IPS DF 4.7 (cell line): ENCODE measurements around the gene ALG14.
A peak's percentile ranks its signal among the peaks of the same experiment; 100 is the strongest.
"Not testable (repeated sequence)": the region's sequence is repeated elsewhere in the genome, so short reads cannot be mapped to it uniquely, and the experiment has no call there.

Experiments
- DNase-seq: peaks from one replicate; pipeline ENCODE4 v3.0.0-alpha.2; 2013; ENCODE audit warnings: low spot score; ENCODE audit errors: extremely low read depth

ALG14 gene

DNA sequence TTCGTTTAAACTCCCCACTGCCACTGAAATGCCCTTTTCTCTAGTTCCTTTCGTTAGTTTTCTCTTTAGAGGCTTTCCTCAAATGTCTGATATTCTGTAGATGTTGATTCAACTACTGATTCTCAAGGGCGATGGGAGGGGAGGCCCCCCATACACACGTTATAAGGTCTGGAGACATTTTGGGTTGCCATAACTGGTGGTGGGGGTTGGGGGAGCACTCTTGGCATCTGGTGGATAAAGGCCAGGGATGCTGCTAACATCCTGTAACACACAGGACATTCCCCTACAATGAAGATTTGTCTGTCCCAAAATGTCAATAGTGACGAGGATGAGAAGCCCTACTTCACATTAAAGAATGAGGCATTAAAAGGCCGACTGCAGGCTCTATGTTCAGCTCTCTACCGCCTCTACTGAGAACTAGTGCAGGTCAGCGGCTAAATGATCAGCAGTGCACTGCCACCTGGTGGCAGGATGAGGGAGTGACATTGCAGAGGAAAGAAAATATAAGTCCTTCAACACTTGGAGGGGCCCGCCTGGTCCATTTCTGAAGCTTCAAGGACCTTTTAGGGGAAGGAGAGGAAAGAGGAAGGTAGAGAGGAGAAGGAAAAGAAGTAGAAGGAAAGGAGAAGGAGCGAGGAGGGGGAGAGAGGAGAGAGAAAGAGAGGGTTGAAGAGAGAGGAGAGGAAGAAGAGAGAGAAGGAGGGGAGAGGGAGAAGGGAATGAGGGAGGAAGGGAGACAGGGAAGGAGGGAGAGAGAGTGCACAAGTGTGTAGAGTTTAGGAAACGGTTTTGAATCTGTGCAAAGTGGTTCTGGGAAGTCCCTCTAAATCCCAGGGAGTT lies 29.4 kb downstream of the ALG14 start:
- peak; percentile 74 for DNase-seq

DNA sequence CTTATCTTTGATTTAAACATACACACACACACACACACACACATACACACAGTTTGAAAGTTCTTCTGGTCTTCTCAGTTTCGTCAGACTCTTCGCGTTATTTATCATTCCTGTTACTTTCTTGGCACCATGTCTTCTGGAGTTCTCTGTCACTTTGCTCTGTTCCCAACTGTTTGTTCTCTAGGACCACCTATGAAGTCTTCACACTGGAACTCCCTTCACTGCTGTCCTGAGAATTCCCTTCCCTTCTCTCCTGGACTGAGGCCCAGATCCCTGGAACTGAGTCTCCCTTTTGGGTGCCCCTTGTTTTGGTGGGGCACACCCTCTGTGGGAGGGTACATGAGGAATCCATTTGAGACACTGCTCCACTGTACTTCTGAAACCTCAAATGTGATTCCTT lies 30.5 kb downstream of the ALG14 start:
- DNase-seq: no peak

DNA sequence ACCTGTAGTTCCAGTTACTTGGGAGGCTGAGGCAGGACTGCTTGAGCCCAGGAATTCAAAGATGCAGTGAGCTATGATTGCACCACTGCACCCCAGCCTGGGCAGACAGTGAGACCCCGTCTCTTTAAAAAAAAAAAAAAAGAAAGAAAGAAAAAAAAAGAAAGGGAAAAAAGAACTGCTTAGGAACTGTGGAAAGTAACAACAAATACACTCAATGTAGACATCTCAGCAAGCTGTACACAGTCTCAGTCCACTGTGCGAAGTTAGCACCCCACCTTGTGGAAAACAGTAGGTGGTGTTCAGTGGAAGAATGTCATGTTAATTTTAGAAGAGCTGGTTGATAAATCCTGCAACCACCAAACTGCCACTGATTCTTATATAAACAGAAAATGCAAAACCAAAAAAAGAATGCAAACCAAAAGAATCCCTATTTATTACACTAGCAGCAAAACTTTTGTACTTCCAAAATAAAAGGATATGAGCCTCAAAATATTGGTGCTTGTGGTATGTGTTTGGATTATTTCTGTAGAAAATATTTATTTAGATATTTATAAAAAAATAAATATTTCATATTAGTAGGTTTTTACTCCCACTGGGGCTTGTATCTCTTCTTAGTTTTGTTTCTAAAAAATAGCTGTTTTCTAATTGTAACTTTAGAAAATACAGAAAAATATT lies 31.1 kb downstream of the ALG14 start:
- no peak for DNase-seq

DNA sequence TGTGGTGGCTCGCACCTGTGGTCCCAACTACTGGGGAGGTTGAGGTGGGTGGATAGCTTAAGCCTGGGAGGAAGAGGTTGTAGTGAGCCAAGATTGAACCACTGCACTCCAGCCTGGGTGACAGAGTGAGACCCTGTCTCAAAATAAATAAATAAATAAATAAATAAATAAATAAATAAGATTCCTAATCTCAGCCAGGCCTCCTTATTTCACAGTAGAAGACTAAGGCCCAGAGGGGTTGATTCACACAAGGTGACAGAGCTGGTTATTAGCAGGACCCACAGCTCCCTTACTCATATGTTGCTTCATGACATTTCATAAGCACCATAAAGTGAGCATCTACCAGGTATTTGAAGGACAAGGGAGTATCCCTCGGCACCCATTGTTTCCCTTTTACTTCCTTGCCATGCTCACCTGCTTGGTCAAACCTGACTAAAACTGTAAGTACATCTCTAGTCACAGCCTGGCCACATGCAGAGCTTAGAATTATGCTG lies 32.7 kb downstream of the ALG14 start:
- no peak for DNase-seq

DNA sequence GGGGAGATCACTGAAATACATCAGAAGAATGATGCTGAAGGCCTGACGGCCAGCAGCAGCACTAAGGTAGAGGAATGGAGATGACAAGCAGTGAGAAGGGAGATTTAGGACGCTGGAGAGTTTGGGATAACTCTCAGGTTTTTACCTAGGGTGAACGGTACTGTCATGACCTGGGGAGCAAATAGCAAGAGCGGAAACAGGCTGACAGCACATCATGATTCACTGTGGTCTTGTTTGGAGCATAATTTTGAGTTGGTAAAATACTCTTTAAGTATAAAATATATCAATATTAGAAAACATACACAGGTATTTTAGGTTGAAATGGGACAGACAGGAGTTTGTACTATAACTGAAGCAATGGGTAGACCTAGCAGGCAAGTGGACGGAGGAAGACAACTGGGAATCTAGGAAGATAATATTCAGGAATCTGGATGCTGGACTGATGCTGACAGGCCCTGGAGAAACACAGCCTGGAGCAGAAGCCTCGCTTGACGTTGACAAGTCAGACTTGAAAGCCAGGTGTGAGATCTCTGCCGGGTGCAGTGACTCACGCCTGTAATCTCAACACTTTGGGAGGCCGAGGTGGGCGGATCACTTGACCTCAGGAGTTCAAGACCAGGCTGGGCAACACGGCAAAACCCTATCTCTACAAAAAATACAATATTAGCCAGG lies 33.3 kb downstream of the ALG14 start:
- no peak for DNase-seq

DNA sequence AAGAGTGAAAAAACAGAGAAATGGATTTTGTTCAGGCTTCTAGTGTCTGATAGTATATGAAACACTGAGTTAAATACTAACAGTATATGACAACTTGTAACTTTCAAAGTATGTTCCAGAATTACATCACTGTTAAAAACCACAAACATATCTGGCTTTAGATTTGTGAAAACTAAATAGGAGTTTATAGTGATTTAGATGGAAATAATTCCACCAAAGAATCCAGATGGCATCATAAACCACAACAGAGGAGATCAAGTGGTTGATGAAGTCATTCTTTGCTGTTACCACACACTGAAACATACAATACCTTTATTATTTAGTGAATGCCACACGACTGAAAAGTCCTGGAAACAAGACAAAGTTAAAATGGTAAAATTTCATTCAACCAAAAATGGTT lies 37.2 kb downstream of the ALG14 start:
- no peak for DNase-seq

DNA sequence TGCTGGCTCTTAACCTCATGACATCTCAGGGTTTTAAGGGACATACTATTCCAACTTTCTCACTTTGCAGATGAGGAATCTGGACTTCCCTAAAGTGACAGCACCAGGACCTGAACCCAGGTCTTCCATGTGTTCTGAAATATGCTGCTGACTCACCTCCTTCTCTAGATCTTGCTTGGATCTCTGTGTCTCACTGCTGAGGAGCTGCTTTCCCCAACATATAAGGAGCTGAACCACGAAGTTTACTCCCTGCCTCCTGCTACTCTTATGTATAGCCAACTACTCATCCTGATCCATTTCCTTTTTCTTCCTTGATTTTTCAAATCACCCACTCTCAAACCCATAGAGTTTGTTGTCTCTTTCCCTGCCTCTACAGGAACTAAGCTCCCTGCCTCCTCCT lies 38.2 kb downstream of the ALG14 start:
- no peak for DNase-seq

DNA sequence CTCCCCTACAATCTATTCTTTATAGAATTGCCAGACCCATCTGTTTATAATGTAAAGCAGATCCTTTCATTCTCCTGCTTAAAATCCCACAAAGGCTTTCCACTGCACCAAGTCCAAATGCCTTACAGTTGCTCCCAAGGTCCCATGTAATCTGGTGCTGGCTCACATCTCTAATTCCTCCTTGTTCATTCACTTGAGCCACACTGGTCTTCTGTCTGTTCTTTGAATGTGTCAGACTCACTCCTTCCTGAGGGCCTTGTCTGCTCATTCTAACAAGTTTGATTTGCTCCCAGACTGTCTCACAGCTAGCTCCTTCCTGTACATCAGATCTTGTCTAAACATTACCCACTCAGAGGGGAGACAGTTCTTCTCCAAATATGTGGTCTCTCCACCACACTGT lies 38.9 kb downstream of the ALG14 start:
- DNase-seq: no peak

DNA sequence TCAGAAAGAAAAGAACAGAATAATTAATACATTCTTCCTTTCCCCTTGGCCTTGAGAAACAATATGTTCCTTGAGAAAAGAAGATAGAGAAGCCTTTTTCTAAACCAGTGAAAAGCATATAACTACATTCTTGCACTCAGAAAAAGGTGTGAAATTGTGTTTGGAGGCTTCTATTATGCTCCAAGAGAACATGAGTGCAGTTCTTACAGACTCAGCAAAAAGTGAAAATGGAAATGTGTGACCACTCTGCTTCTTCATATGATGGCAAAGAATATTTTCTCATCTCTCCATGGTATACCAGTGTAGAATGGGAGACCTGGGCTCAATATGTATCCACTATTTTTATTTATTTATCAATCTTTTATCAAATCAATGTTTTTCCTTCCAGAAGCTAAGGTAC lies 43.2 kb downstream of the ALG14 start:
- no peak for DNase-seq

DNA sequence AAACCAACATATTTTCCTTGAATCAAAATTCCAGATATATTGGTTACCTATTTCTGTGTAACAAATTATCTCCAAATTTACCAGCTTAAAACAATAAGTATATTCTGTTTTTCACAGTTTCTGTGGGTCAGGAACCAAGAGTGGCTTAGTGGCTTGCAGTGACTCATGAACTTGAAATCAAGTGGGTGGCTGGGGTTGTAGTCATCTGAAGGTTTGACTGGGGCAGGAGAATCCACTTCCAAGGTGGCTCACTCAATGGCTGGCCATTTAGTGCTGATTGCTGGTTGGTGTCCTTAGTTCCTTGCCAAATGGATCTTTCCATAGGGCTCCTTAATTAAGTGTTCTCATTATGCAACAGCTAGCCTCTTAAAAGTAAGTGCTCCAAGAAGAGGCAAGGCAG lies 43.8 kb downstream of the ALG14 start:
- no peak for DNase-seq

DNA sequence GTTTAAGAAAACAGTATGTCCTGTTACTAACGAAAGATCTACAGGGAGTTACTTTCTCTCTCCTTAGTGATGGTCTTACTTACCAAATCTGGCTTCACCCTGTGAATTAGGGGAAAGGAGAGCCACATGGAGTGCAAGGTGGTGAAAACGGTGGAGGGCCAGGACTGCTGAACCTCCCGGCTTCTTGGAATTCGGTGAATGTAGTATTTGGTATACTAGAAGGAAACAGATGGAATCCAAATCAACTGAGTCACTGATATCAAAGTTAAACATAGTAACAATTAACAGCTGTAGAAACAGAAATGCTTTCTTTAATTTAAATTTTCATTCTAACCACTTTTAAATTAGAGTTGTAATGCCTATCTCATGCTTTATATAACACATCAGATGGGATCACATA lies 45.7 kb downstream of the ALG14 start:
- no peak for DNase-seq

DNA sequence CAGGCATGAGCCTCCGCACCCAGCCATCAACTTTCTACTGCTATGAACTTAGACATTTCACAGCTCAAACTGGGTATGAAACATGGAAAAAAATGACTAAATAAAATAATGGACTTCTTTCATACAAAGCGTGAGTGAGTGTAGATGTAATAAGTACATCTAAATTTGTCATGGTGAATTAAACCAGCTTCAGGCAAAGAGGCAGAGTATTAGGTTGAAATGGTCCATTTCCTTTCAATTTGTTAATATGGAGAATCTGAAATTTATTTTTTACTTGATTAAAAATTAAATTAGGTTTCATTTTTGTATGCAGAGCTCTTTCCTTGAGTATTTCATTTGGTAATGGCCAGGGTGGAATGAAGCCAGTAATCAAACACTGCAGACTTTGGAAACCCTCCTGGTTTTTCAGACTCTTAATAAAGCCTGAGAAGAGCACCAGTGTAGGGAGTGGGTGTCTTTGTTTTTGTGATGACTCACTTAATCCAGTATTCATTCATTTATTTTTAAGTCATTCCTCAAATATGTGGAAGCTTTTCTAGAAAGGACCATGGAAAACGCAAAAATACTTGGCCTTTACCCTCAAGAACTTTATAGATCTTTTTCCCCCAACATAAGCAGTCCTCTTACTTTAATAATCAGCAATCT lies 49.2 kb downstream of the ALG14 start:
- DNase-seq: no peak

DNA sequence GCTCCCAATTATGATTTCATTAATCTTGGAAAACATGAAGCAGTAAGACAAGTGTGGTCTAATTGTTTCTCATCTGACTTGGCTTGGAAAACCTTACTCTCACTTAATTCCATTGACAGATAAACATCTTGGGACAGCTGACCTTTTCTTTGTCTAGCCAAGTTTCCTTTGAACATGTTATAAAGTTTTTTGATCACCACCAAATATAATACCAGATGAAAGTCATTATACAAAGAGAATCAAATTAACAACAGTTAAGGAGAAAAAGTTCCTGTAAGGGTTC lies 50.2 kb downstream of the ALG14 start:
- no peak for DNase-seq

DNA sequence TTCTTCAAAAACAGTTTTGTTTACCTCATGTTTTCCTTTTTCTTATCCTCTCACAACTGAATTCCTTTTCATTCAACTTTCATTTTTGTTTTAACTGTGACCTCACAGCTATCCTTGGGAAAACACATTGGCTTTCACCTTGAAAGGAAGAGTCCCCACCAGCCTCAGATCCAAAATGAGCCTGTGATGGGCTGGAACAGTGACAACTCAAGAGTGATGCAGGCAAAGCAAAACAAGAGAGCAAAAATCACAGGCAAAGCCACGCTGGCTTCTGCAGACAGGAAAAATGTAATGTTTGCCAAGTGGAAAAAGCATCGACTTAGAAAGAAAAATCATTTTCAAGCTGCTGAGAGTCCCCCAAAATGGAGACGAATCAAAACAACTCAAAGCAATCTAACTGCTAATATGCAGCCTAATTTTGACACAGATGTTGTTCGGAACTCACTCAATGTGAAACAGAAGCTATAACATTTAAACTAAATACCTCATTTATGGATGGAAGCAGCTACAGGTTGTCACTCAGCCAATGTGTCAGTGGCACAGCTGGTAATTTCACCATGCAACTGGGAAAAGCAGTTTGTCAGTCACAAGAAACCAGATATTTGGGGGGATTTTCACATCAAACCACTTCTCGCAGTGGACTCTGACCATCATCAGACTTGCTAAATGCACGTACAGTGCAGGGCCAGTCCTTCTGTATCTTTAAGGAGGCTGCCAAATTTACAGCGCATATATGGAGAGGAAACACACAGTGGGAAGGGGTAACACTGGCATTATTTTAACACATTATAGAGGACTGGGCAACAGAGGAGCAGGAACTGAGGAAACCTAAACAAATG lies 50.7 kb downstream of the ALG14 start:
- no peak for DNase-seq

DNA sequence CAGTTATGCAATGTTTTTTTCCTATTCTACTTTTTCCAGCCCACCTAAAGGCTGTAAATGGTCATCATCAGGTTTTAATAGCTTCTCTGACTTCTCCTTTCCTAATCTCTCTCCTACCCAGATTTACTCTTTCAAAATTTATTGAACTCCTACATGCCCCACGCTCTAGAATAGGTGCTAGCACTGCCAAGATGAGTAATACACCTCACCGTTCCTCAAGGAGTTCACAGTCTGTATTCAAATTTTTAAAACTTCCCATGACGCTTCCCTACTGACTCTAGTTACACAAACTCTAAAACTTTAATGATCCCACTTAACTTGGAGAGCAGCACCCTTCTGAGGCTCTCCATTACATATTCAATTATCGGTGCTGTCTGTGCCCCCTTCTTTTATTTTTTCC lies 51.6 kb downstream of the ALG14 start:
- no peak for DNase-seq

DNA sequence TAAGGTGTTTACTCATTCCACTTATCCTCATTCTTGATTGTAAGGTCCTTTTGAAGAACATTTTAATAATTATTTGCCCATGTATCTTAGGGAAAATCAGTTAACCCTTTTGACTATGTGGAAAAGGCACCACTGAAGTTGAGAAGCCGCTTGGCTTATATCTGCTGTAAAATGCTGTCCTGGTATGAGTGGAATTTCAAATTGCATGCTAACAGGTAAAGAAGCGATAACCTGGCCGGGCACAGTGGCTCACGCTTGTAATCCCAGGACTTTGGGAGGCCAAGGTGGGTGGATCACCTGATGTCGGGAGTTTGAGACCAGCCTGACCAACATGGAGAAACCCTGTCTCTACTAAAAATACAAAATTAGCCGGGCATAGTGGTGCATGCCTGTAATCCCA lies 53.3 kb downstream of the ALG14 start:
- DNase-seq: not testable (repeated sequence)

DNA sequence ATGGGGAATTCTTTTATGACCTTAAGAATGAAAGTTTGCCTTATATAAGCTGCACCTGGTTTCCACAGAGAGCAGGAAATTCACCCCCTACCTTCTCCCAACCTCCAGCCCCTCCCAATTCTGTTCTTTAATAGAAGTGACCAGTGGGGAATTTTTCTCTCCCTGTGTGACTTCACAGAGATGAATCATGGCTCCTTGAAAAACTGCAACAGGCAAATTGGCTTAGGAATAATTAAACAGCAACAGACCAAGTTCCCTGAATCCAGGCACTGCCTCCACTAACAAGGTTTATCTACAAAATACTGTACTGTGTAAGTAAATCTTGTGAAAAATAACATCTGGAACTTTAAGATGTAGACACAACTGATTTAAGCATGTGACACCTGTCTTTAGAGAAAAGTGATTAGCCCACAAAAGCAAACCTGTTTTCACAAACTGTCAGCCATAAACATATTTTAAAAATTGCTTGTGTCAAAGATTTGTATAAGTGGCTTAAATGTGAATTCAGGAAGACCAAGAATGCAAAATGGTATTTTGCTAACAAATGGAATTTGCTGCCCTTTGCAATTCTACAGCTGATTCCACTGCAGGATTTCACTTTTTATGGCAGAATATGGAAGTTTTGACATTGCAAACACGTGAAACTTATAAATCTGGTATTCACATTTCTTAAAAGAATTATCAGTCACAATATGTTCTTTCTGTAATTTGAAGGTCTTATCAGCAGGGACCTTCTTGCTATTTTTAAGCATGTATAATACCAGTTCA lies 54.0 kb downstream of the ALG14 start:
- DNase-seq: no peak

DNA sequence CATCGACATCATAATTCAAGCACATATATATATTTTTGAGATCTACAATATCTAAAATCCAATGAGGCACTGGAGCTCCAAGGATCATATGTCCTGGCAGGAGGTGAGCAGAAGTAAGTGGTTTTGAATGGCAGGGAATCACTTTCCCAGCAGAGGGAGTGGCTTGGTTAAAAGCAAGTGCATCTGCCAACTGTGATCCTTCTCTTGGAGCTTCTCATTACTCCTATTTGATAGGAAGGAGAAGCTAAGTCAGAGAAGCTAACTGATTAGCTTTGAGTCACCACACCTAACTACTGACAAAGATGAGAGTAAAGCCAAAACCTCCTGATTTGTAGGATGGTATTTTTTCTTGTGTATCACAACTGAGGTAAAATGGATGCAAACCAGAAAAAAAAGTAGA lies 55.0 kb downstream of the ALG14 start:
- no peak for DNase-seq

DNA sequence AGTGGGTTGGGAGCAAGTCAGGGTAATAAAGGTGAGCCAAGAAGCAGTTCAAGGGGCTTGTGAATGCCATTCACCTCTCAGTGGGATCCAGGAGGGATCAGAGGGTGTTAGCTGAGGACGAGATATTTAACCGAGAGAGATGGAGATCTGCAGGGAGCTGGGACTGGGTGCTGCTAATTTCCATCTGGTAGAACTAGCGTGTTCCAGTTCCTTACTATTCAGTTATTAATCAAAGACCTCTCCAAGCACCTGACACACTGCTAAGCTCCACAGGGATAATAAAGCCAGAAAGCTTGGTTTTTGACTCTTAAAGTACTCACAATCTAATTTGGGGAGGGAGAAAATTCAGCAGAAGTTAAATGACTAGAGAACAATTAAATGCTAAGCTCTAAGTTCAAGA lies 57.7 kb downstream of the ALG14 start:
- DNase-seq: no peak

DNA sequence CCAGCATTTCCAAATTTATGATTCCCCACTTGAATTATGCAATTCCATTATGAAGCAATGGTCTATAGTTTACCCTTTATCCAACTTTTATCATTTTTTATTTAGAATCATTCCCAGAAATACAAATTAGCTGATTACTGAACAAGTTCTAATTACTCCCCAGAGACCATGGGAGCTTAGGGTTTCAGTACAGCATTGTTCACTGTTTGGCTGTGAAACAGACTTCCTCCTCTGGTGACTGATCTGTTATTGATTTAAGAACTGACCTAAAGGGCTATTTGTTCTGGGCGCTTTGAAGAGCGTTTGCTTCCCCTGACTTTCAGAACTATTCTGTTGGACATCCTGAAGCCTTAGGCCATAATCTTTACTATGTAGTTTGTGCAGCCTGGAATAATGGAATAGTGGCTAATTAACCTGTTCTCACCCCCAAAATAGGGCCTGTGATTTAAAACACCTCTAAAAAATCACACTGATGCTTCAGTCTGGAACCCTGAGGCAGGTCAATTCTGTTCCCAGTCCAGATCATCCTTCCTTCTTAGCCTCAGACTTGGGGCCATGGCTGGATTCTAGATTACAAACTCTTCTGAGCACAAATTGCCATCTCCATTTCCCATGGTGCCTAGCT lies 58.7 kb downstream of the ALG14 start:
- no peak for DNase-seq
